Heart left ventricle (tissue), 16 donors: ENCODE results near the gene DHRS12. TPM values are rescaled to one million over a fixed set of nuclear protein-coding genes. Genes with fewer than 3 reads are reported as not detected.
A peak's percentile ranks its signal among the peaks of the same experiment; 100 is the strongest.

Experiments
- ATAC-seq, 4 donors: fragments of 200-7000 bp; cut with Tn5 transposase; one replicate each; pipeline ENCODE4 v1.9.1; 2020 to 2022; ENCODE audit warnings: moderate library complexity in 4 of 4, mild to moderate bottlenecking in 3 of 4, moderate number of reproducible peaks in 1 of 4
- DNase-seq, 5 donors: peaks; one replicate each; pipeline ENCODE4 v3.0.0-alpha.2; 2020
- H3K27ac ChIP-seq, 12 donors: fragments of 200-600 bp; sonication (generic) in 4 of 12; one replicate each; pipeline versions ENCODE4 v1.5.0 to v1.8.0; 2016 to 2022; ENCODE audit warnings: mild to moderate bottlenecking in 2 of 12
- H3K27me3 ChIP-seq, 9 donors: fragments of 200-600 bp; sonication (generic) in 2 of 9; one replicate each; pipeline versions ENCODE4 v1.5.1 to v1.8.0; 2016 to 2022; ENCODE audit warnings: mild to moderate bottlenecking in 3 of 9
- H3K36me3 ChIP-seq, 9 donors: fragments of 200-600 bp; sonication (generic) in 2 of 9; one replicate each; pipeline versions ENCODE4 v1.5.0 to v1.8.0; 2018 to 2022; ENCODE audit warnings: mild to moderate bottlenecking in 2 of 9
- H3K4me1 ChIP-seq, 12 donors: fragments of 200-600 bp; sonication (generic) in 4 of 12; one replicate each; pipeline versions ENCODE4 v1.5.0 to v1.8.0; 2016 to 2022; ENCODE audit warnings: mild to moderate bottlenecking in 3 of 12
- H3K4me3 ChIP-seq, 12 donors: fragments of 200-600 bp; sonication (generic) in 4 of 12; one replicate each; pipeline versions ENCODE4 v1.5.0 to v1.8.0; 2017 to 2022; ENCODE audit warnings: mild to moderate bottlenecking in 9 of 12, moderate library complexity in 4 of 12
- H3K9me3 ChIP-seq, 12 donors: fragments of 200-600 bp; sonication (generic) in 4 of 12; one replicate each; pipeline versions ENCODE4 v1.5.0 to v1.8.0; 2016 to 2022; ENCODE audit warnings: mild to moderate bottlenecking in 1 of 12
- POLR2A ChIP-seq, 2 donors: fragments of 450-650 bp; IDR thresholded peaks; one replicate each; pipeline ENCODE4 v1.6.1; 2017; ENCODE audit warnings: antibody characterized with exemption in 2 of 2, mild to moderate bottlenecking in 2 of 2, moderate library complexity in 2 of 2
- WGBS, 4 donors: extraction: QIAGEN DNeasy Blood & Tissue Kit in 2 of 4; methylation state at CpG; one replicate each; pipeline versions ENCODE4 v1.1.5 to v1.1.7; 2013 to 2018; 5-methylcytosine and 5-hydroxymethylcytosine counted together
- intact Hi-C, 10 donors: fragments of 100-400 bp; cut with DNase I; formaldehyde crosslinking; loops; one replicate each; pipeline versions ENCODE4 v1.11.1 to v1.14.2; 2022
- polyA plus RNA-seq, 2 donors: library from polyadenylated mRNA; stranded (reverse); fragments of 200-250 nt; gene quantifications; one replicate each; pipeline ENCODE4 v1.2.3, GENCODE V29; 2013
- total RNA-seq, 9 donors: library from RNA; depleted of rRNA in 2 of 9; stranded (reverse); fragments of >200 nt in 2 of 9; fragmentation: NEBNext Ultra II Directional in 3 of 9; extraction: Animal tissue kit (Norgen Biotek cat#: 25700) in 3 of 9; gene quantifications; one replicate each; pipeline versions ENCODE4 v1.1.0 to v1.2.4, GENCODE V29; 2016 to 2023
- TF ChIP-seq, protein P1 (sequence below), 12 donors: fragments of 200-600 bp; sonication (generic) in 4 of 12; IDR thresholded peaks; one replicate each; pipeline versions ENCODE4 v1.5.0 to v1.8.0; 2018 to 2022; ENCODE audit warnings: antibody characterized with exemption in 12 of 12, mild to moderate bottlenecking in 5 of 12
- donor health status: ischemic (EF 13 %, LVEDD 7.1; RV severe dilation, severe dysfunction).
- donor health status: healthy with polysubstance abuse.
- donor health status: DM: no; HTN: yes; CAD: no.
- donor health status: DM: no; HTN: no; CAD: no.
- donor health status: ischemic (EF 25% LVEDD 6.9; RV normal size, moderate dysfunction).
- donor health status: ischemic (EF 25% LVEDD 5.7; RV mildly dilated, moderate dysfunction).
- donor health status: healthy.
- donor health status: DM: yes; HTN: yes; CAD: no.
- donor health status: ischemic (EF 35%, LVEDD 5.7; RV mildly dilated, moderate dysfunction).
- donor health status: nonischemic (EF 11% LVEDD 7.7; RV severe dilation, severe dysfunction).
- donor health status: DM: yes; HTN: yes; CAD: no.
- donor health status: PGD.
- donor health status: ischemic (EF 29% LVEDD 5.4; RV normal size, mild dysfunction).
- donor health status: nonischemic (EF 23%, LVEDD 6.1; RV moderate dilation, normal function).

Gene DHRS12
- total and polyA plus RNA-seq, 11 donors, result 3.9 to 13.9 (median 12.1) TPM

DNA sequence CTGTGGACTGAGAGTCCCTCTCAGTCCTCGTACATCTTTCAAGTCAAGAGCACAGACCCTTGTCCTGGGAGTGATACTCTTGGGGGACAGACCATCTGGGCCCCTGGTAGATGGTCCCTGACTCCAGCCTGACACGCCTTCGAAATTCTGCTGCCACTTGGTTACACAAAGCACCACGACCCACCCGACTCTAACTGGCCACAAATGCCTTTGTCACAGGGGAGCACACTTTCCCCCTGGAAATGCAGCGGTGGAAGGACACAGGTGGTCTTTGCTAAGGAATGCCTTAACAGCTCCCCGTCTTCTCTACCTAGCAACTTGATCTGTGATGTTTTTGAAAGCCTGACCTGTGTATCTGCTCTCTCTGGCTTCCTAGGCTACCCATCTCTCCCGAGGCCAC is 13.8 kb upstream of the DHRS12 start:
- Histone ChIP-seq H3K27ac (peak overlapping the region in 7 of 12 donors; percentile 37 to 70 (median 52)), H3K4me1 (peaks cover 0 to 50% (median 19%) of the 10 kb centered on the region in 12 donors), H3K27me3 (no peaks in the 10 kb centered on the region), H3K36me3 (no peaks in the 10 kb centered on the region), H3K4me3 (no peak overlapping the region), H3K9me3 (no peaks in the 10 kb centered on the region)
- DNase-seq (no peak), ATAC-seq (no peak)
- 83 to 93% (median 87%) methylated on average over 8 of the region's 8 CpGs for WGBS, 4 donors
- intact Hi-C loops, result loop anchor here in 8 of 10 donors (5.0 to 10.0 kb wide), 6 partner anchors 177 to 310 kb away; partner anchors contain the start of genes NEK5 (in 8 of the 8), ALG11 (in 2 of the 8) and ATP7B (in 2 of the 8)
- no peak for TF ChIP-seq POLR2A (IDR thresholded peaks at IDR 0.05)
- TF ChIP-seq, protein P1, sequence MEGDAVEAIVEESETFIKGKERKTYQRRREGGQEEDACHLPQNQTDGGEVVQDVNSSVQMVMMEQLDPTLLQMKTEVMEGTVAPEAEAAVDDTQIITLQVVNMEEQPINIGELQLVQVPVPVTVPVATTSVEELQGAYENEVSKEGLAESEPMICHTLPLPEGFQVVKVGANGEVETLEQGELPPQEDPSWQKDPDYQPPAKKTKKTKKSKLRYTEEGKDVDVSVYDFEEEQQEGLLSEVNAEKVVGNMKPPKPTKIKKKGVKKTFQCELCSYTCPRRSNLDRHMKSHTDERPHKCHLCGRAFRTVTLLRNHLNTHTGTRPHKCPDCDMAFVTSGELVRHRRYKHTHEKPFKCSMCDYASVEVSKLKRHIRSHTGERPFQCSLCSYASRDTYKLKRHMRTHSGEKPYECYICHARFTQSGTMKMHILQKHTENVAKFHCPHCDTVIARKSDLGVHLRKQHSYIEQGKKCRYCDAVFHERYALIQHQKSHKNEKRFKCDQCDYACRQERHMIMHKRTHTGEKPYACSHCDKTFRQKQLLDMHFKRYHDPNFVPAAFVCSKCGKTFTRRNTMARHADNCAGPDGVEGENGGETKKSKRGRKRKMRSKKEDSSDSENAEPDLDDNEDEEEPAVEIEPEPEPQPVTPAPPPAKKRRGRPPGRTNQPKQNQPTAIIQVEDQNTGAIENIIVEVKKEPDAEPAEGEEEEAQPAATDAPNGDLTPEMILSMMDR (IDR thresholded peaks at IDR 0.05), result no peak

DNA sequence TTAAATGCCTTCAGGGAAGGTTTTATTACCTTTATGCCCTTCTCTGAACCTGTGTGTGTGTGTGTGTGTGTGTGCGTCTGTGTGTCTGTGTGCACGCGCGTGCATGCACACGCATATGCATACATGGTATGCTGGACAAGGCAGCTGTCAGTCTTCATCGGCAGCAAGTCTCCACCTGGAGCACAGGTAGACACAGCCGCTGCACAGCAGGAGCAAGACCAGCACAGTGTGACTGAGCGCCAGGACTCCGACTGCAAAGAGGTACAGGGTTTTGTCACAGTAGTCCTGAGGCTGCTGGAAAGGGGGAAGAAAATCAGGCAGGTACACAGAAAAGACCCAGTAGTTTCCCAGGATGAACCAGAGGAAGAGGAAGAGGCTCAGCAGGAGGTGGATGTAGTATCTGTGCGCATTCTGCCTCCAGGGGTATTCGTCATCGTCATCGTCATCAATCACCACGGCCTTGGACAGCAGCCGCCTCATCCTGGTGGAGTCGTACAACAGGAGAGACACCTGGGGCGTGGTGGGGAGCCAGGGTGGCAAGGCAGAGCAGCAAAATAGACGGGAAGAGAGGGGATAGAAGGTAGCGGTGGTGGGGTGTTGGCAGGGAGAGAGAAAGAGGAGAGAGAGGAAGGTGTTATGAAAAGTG is 12.8 kb upstream of the DHRS12 start:
- Histone ChIP-seq H3K27me3 (no peaks in the 10 kb centered on the region), H3K9me3 (no peaks in the 10 kb centered on the region), H3K4me3 (no peak overlapping the region), H3K4me1 (peaks cover 0 to 50% (median 16%) of the 10 kb centered on the region in 12 donors), H3K27ac (no peak overlapping the region), H3K36me3 (no peaks in the 10 kb centered on the region)
- no peak for ATAC-seq
- 86 to 89% (median 88%) methylated on average over 19 of the region's 19 CpGs for WGBS, 4 donors
- TF ChIP-seq, protein P1 (IDR thresholded peaks at IDR 0.05), result no peak
- TF ChIP-seq POLR2A (IDR thresholded peaks at IDR 0.05), result no peak
- intact Hi-C loops, result loop anchor here in 8 of 10 donors (5.0 to 10.0 kb wide), 6 partner anchors 178 to 311 kb away; partner anchors contain the start of genes NEK5 (in 8 of the 8), ALG11 (in 2 of the 8) and ATP7B (in 2 of the 8)
- DNase-seq, result no peak

DNA sequence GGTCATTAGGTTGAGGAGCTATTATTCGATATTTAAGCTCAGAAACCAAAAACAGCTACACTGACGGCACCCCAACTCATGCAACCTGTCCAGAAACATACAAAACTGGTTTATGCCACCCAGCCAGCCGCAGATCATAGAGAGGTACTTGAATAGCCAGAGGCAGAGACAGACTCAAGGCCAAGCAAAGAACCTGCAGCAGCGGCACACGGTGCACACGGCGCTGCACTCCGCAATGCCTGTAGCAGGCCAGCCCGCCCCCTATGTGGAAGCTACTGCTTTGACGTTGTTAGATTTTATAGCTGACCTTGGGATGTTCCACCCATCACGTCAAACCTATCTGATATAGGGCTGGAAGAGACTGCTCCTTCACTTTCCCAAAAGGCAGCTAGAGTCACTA is 11.9 kb upstream of the DHRS12 start:
- ATAC-seq, result no peak

More for the DNA sequence above, 11.9 kb upstream of the DHRS12 start:
- Histone ChIP-seq H3K36me3 (no peaks in the 10 kb centered on the region), H3K9me3 (no peaks in the 10 kb centered on the region), H3K4me1 (peaks cover 0 to 43% (median 13%) of the 10 kb centered on the region in 12 donors), H3K27ac (no peak overlapping the region), H3K27me3 (no peaks in the 10 kb centered on the region), H3K4me3 (no peak overlapping the region)
- WGBS, 4 donors, result 83 to 88% (median 84%) methylated on average over 11 of the region's 11 CpGs
- intact Hi-C loops, result loop anchor here in 8 of 10 donors (1.0 to 10.0 kb wide), 8 partner anchors 16 to 311 kb away; partner anchors contain the start of genes NEK5 (in 8 of the 8), ALG11 (in 2 of the 8) and ATP7B (in 2 of the 8)
- DNase-seq, result no peak
- no peak for TF ChIP-seq POLR2A (IDR thresholded peaks at IDR 0.05)
- TF ChIP-seq, protein P1 (IDR thresholded peaks at IDR 0.05), result no peak
